ENCODE data around the gene ADPRS.

ADPRS gene

GRCh38 chr1:36087233-36088123, 1.2 kb upstream of the ADPRS start:
- Histone ChIP-seq H3K27me3 (ENCODE audit: insufficient read depth, low read length) (no peaks in the 10 kb centered on the region), H3K79me2 (ENCODE audit: control insufficient read depth, insufficient read depth, low read length, unreplicated experiment) (peaks cover 36% of the 10 kb centered on the region), H3K4me3 (ENCODE audit: low read depth, low read length) (no peak overlapping the region), H3K36me3 (ENCODE audit: insufficient read depth, low read length) (peaks cover 10% of the 10 kb centered on the region; the same call in 1 of the 2 replicates), H2AFZ (ENCODE audit: low read length, unreplicated experiment) (no peak overlapping the region), H3K27ac (ENCODE audit: low read depth, low read length) (no peak overlapping the region), H3K4me1 (ENCODE audit: control insufficient read depth, insufficient read depth, low read length, unreplicated experiment) (peaks cover 11% of the 10 kb centered on the region)

GRCh38 chr1:36088265-36088576, 471 bp upstream of the ADPRS start:
- H3K79me2 ChIP-seq (ENCODE audit: control insufficient read depth, insufficient read depth, low read length, unreplicated experiment), result peaks cover 43% of the 10 kb centered on the region
- peak overlapping the region; percentile 98 for H2AFZ ChIP-seq (ENCODE audit: low read length, unreplicated experiment)
- peaks cover 11% of the 10 kb centered on the region for H3K4me1 ChIP-seq (ENCODE audit: control insufficient read depth, insufficient read depth, low read length, unreplicated experiment)
- H3K4me3 ChIP-seq (ENCODE audit: low read depth, low read length), result peak overlapping the region; percentile 99
- H3K27ac ChIP-seq (ENCODE audit: low read depth, low read length), result peak overlapping the region; percentile 80; the same call in 1 of the 2 replicates
- no peaks in the 10 kb centered on the region for H3K27me3 ChIP-seq (ENCODE audit: insufficient read depth, low read length)
- peaks cover 16% of the 10 kb centered on the region; the same call in 1 of the 2 replicates for H3K36me3 ChIP-seq (ENCODE audit: insufficient read depth, low read length)

- Histone ChIP-seq H2AFZ (ENCODE audit: low read length, unreplicated experiment) (peak overlapping the region; percentile 88), H3K4me1 (ENCODE audit: control insufficient read depth, insufficient read depth, low read length, unreplicated experiment) (peaks cover 8% of the 10 kb centered on the region), H3K4me3 (ENCODE audit: low read depth, low read length) (peak overlapping the region; percentile 99), H3K36me3 (ENCODE audit: insufficient read depth, low read length) (peaks cover 27% of the 10 kb centered on the region; the same call in 1 of the 2 replicates), H3K27ac (ENCODE audit: low read depth, low read length) (peak overlapping the region; percentile 80), H3K79me2 (ENCODE audit: control insufficient read depth, insufficient read depth, low read length, unreplicated experiment) (peaks cover 44% of the 10 kb centered on the region), H3K27me3 (ENCODE audit: insufficient read depth, low read length) (no peaks in the 10 kb centered on the region)
Measured at GRCh38 chr1:36089393-36090121, 865 bp downstream of the ADPRS start.

GRCh38 chr1:36091141-36091540, 2.4 kb downstream of the ADPRS start:
- H3K4me1 ChIP-seq (ENCODE audit: control insufficient read depth, insufficient read depth, low read length, unreplicated experiment), result peaks cover 6% of the 10 kb centered on the region
- peaks cover 35% of the 10 kb centered on the region for H3K36me3 ChIP-seq (ENCODE audit: insufficient read depth, low read length)
- H3K27me3 ChIP-seq (ENCODE audit: insufficient read depth, low read length), result no peaks in the 10 kb centered on the region
- no peak overlapping the region for H3K4me3 ChIP-seq (ENCODE audit: low read depth, low read length)
- no peak overlapping the region for H3K27ac ChIP-seq (ENCODE audit: low read depth, low read length)
- H2AFZ ChIP-seq (ENCODE audit: low read length, unreplicated experiment), result no peak overlapping the region
- H3K79me2 ChIP-seq (ENCODE audit: control insufficient read depth, insufficient read depth, low read length, unreplicated experiment), result peaks cover 44% of the 10 kb centered on the region

GRCh38 chr1:36091698-36092097, 3.0 kb downstream of the ADPRS start:
- Histone ChIP-seq H3K27me3 (ENCODE audit: insufficient read depth, low read length) (no peaks in the 10 kb centered on the region), H2AFZ (ENCODE audit: low read length, unreplicated experiment) (no peak overlapping the region), H3K4me1 (ENCODE audit: control insufficient read depth, insufficient read depth, low read length, unreplicated experiment) (peaks cover 6% of the 10 kb centered on the region), H3K4me3 (ENCODE audit: low read depth, low read length) (no peak overlapping the region), H3K27ac (ENCODE audit: low read depth, low read length) (no peak overlapping the region), H3K36me3 (ENCODE audit: insufficient read depth, low read length) (peaks cover 36% of the 10 kb centered on the region), H3K79me2 (ENCODE audit: control insufficient read depth, insufficient read depth, low read length, unreplicated experiment) (peaks cover 44% of the 10 kb centered on the region)

GRCh38 chr1:36092166-36092797, 3.6 kb downstream of the ADPRS start:
- peaks cover 6% of the 10 kb centered on the region for H3K4me1 ChIP-seq (ENCODE audit: control insufficient read depth, insufficient read depth, low read length, unreplicated experiment)
- no peaks in the 10 kb centered on the region for H3K27me3 ChIP-seq (ENCODE audit: insufficient read depth, low read length)
- no peak overlapping the region for H3K4me3 ChIP-seq (ENCODE audit: low read depth, low read length)
- H3K27ac ChIP-seq (ENCODE audit: low read depth, low read length), result no peak overlapping the region
- H3K36me3 ChIP-seq (ENCODE audit: insufficient read depth, low read length), result peaks cover 36% of the 10 kb centered on the region
- H3K79me2 ChIP-seq (ENCODE audit: control insufficient read depth, insufficient read depth, low read length, unreplicated experiment), result peaks cover 44% of the 10 kb centered on the region
- H2AFZ ChIP-seq (ENCODE audit: low read length, unreplicated experiment), result no peak overlapping the region

GRCh38 chr1:36092798-36093185, 4.1 kb downstream of the ADPRS start:
- H3K27ac ChIP-seq (ENCODE audit: low read depth, low read length), result no peak overlapping the region
- no peak overlapping the region for H3K4me3 ChIP-seq (ENCODE audit: low read depth, low read length)
- H3K79me2 ChIP-seq (ENCODE audit: control insufficient read depth, insufficient read depth, low read length, unreplicated experiment), result peaks cover 44% of the 10 kb centered on the region
- H3K4me1 ChIP-seq (ENCODE audit: control insufficient read depth, insufficient read depth, low read length, unreplicated experiment), result peaks cover 6% of the 10 kb centered on the region
- peaks cover 36% of the 10 kb centered on the region for H3K36me3 ChIP-seq (ENCODE audit: insufficient read depth, low read length)
- no peaks in the 10 kb centered on the region for H3K27me3 ChIP-seq (ENCODE audit: insufficient read depth, low read length)
- no peak overlapping the region for H2AFZ ChIP-seq (ENCODE audit: low read length, unreplicated experiment)

- peaks cover 36% of the 10 kb centered on the region for H3K36me3 ChIP-seq (ENCODE audit: insufficient read depth, low read length)
- no peaks in the 10 kb centered on the region for H3K27me3 ChIP-seq (ENCODE audit: insufficient read depth, low read length)
- H3K27ac ChIP-seq (ENCODE audit: low read depth, low read length), result no peak overlapping the region
- H3K4me3 ChIP-seq (ENCODE audit: low read depth, low read length), result no peak overlapping the region
- H3K4me1 ChIP-seq (ENCODE audit: control insufficient read depth, insufficient read depth, low read length, unreplicated experiment), result peaks cover 6% of the 10 kb centered on the region
- H2AFZ ChIP-seq (ENCODE audit: low read length, unreplicated experiment), result no peak overlapping the region
- H3K79me2 ChIP-seq (ENCODE audit: control insufficient read depth, insufficient read depth, low read length, unreplicated experiment), result peaks cover 44% of the 10 kb centered on the region
Measured at GRCh38 chr1:36093226-36093625, 4.5 kb downstream of the ADPRS start.

- Histone ChIP-seq H3K79me2 (ENCODE audit: control insufficient read depth, insufficient read depth, low read length, unreplicated experiment) (peaks cover 43% of the 10 kb centered on the region), H3K36me3 (ENCODE audit: insufficient read depth, low read length) (peaks cover 36% of the 10 kb centered on the region), H2AFZ (ENCODE audit: low read length, unreplicated experiment) (no peak overlapping the region), H3K27ac (ENCODE audit: low read depth, low read length) (no peak overlapping the region), H3K4me3 (ENCODE audit: low read depth, low read length) (no peak overlapping the region), H3K4me1 (ENCODE audit: control insufficient read depth, insufficient read depth, low read length, unreplicated experiment) (peaks cover 6% of the 10 kb centered on the region), H3K27me3 (ENCODE audit: insufficient read depth, low read length) (no peaks in the 10 kb centered on the region)
Measured at GRCh38 chr1:36093929-36094328, 5.2 kb downstream of the ADPRS start.

GRCh38 chr1:36094621-36095061, 5.9 kb downstream of the ADPRS start:
- Histone ChIP-seq H3K79me2 (ENCODE audit: control insufficient read depth, insufficient read depth, low read length, unreplicated experiment) (peaks cover 36% of the 10 kb centered on the region), H2AFZ (ENCODE audit: low read length, unreplicated experiment) (no peak overlapping the region), H3K4me1 (ENCODE audit: control insufficient read depth, insufficient read depth, low read length, unreplicated experiment) (peaks cover 6% of the 10 kb centered on the region), H3K27me3 (ENCODE audit: insufficient read depth, low read length) (no peaks in the 10 kb centered on the region), H3K27ac (ENCODE audit: low read depth, low read length) (no peak overlapping the region), H3K4me3 (ENCODE audit: low read depth, low read length) (no peak overlapping the region), H3K36me3 (ENCODE audit: insufficient read depth, low read length) (peaks cover 36% of the 10 kb centered on the region)
